WI38 (cell line): ENCODE data around the gene LRRC63.
"Not testable (repeated sequence)": the region's sequence is repeated elsewhere in the genome, so short reads cannot be mapped to it uniquely, and the experiment has no call there.

Experiments used
- H3K4me3 ChIP-seq: 2 replicates; pipeline ENCODE4 v1.5.1; 2011; ENCODE audit warnings: low read depth, mild to moderate bottlenecking, control low read depth, low read length
- TF ChIP-seq, protein P1 (sequence below): IDR thresholded peaks from 2 replicates; pipeline ENCODE4 v1.5.1; 2012; ENCODE audit warnings: low read depth, mild to moderate bottlenecking, control low read depth, low read length

LRRC63 gene

GRCh38 chr13:46265292-46265691, 53.6 kb downstream of the LRRC63 start:
- TF ChIP-seq, protein P1, sequence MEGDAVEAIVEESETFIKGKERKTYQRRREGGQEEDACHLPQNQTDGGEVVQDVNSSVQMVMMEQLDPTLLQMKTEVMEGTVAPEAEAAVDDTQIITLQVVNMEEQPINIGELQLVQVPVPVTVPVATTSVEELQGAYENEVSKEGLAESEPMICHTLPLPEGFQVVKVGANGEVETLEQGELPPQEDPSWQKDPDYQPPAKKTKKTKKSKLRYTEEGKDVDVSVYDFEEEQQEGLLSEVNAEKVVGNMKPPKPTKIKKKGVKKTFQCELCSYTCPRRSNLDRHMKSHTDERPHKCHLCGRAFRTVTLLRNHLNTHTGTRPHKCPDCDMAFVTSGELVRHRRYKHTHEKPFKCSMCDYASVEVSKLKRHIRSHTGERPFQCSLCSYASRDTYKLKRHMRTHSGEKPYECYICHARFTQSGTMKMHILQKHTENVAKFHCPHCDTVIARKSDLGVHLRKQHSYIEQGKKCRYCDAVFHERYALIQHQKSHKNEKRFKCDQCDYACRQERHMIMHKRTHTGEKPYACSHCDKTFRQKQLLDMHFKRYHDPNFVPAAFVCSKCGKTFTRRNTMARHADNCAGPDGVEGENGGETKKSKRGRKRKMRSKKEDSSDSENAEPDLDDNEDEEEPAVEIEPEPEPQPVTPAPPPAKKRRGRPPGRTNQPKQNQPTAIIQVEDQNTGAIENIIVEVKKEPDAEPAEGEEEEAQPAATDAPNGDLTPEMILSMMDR, result no peak
- H3K4me3 ChIP-seq, result no peak overlapping the region

DNA sequence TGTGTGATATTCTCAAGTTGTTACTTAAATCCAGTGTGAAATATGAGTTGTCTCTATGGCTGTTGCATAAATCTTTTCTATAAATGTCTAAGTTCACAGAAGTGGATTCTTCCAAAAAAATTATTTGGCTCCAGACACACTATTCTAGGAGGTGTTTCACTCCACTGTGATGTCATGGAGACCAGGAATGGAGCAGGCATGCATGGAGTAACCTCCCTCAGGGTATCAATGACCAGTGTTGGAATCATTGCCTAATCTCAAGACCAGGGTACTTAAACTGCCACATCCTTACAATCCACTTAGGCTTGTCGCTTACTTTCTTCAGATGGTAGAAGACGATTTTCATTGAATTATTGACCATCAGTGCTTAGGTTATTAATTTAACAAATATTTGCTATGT, 55.4 kb downstream of the LRRC63 start:
- TF ChIP-seq, protein P1, result no peak
- no peak overlapping the region for H3K4me3 ChIP-seq

DNA sequence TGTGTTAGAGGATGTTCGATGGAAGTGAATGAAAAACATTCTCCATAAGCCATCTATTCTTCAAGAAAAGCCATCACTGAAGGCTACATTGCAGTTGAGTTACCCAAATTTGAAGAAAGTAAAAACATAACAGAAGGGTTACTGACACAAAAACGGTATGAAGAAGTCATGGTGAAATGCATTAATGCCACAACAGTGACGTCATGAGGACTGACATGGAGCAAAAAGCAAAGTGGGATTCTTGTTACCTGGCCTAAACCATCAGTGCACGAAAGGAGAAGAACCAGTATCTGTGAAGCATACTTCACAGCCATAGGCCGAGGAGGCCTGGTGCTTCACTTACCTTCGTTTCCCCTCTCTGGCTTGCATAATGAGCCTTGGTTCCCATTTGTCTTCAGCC, 58.7 kb downstream of the LRRC63 start:
- no peak overlapping the region for H3K4me3 ChIP-seq
- TF ChIP-seq, protein P1, result no peak

DNA sequence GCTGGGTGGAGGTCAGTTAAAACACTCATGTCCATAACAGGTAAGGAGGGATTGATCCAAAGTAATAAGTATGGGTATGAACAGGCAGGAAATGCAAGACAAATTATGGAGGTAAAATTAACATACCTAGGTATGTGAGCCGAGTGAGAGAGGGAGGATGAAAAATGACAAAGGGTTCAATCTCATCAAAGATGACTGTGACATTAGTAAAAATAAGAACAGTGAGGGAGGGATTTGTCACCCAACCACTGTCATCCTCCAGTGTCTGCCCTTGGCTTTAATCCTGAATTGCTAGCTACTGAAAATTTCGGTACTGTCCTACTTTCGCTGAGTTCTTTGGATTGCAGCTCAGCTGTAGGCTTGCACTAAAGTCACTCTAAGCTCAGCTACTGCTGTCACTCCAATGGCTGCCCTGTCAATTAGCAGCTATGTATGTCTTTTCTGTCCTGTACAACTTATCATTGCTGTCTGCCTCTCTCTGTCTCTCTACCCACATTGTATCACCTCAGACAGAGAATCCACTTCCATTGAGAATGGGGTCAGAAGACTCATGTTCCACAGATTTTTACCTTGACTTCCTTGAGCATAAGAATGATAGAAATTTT, 62.5 kb downstream of the LRRC63 start:
- H3K4me3 ChIP-seq, result no peak overlapping the region
- TF ChIP-seq, protein P1, result no peak

GRCh38 chr13:46278474-46278873, 66.7 kb downstream of the LRRC63 start:
- no peak overlapping the region for H3K4me3 ChIP-seq
- TF ChIP-seq, protein P1, result no peak

DNA sequence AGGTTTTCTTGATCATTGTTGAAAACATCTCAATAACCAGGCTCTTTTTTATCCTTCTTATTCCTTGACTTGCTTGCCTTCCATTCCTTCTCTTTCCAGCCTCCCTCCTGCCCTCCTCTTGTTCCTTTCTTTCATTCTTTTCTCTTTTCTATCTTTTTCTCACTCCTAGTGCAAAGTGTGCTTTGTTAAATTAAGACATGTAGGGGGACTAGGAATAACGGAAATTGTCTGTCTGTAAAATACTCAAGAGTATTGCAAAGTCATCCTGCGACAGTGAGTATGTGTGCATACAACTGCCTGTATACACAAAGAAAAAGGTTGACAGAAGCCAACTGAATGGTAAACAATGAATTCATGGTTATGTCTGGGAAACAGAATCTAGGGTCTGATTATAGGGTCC, 70.1 kb downstream of the LRRC63 start:
- TF ChIP-seq, protein P1, result no peak
- no peak overlapping the region for H3K4me3 ChIP-seq

- not testable (repeated sequence) for H3K4me3 ChIP-seq
Measured at GRCh38 chr13:46283912-46284824, 72.4 kb downstream of the LRRC63 start.
